Activated CD8-positive, alpha-beta memory T cell treated with anti-CD3 and anti-CD28 coated beads, Interleukin-2, amount 50 U/mL, for 48 hours (primary cell): Measurements from ENCODE around the gene ITGB1.

Experiments
- DNase-seq: peaks from one replicate; pipeline ENCODE4 v3.0.0-alpha.2; 2020

The ITGB1 gene

DNA sequence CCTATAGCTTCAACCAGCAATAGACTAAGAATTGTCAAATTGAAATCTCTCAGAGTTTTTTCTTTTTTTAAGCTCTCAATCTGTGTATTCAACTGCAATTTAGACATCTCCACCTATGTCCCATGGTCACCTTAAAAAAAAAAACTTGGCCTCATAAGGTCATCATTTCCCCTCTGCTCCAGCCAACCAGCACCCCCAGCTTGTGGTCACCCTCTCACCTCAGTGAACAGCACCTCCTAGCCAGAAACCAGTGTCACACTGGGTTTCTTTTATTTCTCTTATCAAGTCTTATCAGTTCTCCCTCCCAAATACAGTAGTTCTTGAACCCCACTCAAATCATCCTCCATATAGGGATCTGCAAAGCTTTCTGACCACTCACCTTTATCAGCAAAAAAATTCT is 4.0 kb downstream of the ITGB1 start:
- DNase-seq = no peak

DNA sequence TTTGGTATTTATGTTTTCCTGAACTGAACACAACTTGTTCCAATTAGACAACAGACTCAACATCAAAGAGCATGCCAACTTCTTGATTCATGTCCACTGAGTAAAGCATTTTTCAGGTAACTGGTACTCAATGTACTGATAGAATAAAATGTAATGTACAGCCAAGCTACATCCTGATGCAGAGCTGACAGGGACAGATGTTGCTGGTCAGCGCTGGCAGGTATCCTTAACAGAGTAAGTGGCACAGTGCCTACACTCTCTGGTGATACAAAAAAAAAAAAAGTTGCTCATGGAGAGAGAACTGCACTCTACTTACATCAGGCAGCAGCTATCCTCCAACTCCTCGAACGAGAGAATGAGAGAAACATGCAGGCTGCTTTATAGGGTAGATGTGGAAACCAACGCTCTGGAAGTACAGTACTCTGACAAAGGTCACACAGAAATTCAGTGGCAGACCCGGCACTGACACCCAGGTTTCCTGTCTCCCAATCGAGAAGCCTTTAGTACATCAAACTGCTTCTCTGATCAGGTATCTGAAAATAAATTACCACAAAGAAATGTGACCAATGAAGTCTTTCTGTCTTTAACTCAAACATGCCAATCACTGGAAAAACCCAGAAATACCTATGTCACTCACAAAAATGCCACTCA is 4.6 kb downstream of the ITGB1 start:
- no peak for DNase-seq

DNA sequence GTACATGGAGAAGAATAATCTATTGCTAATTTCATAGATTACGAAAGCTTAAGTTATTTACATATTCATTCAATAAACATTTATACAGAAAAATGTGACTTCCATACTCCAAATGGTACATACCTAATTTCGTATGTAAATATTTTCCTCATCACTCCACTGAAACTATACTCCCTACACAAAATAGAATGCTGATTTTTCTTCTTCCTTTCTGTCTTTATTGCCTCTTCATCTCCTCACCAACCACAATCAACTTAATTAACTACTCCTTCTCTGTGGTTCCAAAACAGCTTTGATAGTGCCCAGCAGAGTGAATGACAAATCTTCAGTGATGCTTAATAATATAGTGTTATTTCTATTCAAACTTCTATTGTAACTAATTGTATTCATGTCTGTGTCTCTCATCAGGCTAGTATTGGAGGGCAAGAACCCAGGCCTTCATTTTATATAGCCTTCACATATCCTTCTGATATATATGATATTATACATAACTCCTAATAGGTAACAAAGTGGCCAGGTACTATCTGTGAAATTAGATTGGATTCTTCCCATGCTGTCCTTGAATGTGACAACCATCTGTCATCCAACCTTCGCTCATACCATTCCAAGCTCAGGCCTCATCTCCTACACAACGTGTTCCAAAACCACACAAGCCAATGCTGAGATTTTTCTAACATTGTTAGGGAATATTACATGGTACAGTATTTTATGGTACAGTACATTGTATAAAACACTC is 5.3 kb downstream of the ITGB1 start:
- DNase-seq = no peak

DNA sequence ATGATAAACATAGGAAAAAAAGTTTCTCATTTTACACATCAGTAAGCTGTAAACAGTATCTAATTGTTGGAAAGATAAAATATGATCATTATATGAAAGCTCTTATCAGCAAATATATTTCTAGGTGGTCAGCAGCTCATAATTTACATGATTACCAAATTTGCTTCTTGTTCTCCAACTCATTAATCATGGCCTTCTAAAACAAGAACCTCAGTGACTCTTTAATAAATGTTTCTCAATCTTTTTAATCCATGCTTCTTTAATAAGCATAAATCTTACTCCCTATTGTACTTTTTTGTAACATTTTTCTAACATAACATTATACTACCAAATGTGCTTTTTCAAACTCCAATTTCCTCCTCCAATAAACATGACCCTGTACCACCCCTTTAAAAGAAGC is 5.9 kb downstream of the ITGB1 start:
- DNase-seq = no peak

DNA sequence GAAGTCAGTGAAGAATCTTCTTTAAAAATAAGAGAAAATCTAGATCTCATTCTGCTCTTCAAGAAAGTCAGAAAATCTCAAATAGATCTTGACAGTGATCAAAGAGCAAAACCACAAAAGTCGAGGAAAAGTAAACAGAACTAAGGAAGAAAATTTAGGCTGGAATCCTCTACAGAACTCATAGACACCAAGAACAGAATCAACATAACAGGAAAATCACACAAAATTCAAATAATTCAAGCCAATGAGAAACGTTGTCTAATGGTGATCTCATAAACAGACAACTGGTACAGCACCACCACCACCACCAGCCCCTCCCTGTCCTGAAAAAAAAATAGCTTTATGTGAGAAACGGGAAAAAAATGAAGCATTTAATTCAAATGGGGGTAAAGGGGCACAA is 6.9 kb downstream of the ITGB1 start:
- no peak for DNase-seq

DNA sequence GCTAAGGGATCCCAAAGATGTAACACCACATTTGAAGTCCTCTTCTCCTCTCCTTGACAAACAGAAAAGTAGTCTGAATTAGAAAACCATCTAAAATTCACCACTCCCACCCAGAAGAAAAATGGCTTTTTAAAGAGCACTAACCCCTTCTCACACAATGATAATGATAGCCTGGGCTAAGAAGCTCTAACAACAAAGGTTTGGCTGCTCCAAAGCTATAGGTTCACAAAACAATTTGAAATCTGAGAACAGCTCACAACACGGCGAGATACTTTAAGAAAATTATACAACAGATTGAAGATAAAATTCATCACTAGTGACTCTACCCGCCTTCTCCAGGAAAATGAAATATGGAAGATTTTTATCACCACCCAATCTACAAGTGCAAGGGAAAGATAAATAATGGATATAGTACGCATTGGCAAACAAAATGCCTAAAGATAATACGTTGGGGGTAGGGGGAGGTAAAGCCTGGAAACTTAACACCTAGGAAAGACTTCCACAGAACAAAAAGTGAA is 7.4 kb downstream of the ITGB1 start:
- DNase-seq = no peak

DNA sequence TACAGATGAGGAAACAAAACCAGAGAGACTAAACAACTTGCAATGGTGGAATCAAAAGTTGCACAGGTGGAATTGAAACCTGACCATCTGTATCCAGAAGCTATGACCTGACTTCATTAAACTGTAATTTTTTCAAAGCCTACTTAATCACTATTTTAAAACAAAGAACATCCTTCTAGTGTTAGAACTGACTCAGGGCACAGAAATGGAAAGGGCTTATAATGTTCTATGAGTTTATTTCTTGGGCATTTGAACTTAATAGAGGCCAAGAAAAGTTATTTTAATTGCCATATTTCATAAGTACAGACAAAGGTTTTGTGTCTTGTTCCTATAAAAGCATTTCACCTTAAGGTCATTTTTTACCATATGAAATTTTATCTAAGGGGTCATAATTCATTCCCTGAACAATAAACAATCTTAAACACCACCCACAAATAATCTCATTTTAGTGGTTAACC is 8.8 kb downstream of the ITGB1 start:
- DNase-seq = no peak

DNA sequence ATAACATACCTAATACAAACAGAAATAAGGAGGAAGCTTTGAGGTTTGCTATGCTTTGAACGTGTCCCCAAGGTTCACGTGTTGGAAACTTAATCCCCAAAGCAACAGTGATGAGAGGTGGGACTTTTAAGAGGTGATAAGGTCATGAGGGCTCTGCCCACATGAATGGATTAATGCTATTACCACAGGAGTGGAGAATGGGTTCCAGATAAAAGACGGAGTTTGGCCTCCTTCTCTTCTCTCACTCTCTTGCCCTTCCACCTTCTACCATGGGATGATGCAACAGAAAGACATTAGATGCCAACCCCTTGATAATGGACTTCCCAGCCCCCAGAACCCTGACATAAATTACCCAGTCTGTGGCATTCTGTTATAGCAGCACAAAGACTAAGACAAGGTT is 9.6 kb downstream of the ITGB1 start:
- no peak for DNase-seq

DNA sequence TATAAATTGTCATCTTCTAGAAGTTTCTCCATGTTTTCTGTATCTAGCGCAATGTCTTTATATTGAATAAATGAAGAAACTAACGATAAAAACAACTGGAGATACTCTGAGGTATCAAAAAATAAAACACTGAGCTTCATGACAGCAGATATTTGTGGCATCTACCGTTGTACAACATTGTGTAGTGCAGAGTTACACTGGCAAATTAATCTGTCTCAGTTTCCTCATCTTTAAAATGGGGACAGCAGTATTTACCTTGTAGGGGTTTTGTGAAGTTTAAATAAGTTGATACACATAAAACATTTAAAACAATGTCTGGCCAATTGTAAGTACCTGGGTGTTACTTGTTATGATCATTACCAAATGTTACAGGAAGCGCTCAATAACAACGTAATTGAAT is 10.4 kb downstream of the ITGB1 start:
- no peak for DNase-seq

DNA sequence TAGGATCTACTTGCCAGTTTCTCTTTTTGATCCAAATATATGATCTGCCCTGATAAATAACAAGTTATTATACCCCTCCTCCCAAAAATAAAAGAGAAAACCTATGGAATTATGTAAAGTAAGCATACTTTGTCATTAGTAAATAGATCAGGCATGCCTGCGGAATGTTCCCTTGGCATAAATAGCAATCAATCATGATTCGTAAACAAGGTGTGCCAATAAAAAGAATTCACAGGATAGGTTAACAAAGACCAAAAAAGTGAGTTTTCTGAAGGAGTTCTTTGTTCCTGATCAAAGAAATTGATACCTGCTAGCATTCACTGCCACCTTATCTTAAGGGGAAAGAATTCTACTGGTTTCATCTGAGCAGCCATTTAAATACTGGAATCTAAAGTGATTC is 11.9 kb downstream of the ITGB1 start:
- no peak for DNase-seq

DNA sequence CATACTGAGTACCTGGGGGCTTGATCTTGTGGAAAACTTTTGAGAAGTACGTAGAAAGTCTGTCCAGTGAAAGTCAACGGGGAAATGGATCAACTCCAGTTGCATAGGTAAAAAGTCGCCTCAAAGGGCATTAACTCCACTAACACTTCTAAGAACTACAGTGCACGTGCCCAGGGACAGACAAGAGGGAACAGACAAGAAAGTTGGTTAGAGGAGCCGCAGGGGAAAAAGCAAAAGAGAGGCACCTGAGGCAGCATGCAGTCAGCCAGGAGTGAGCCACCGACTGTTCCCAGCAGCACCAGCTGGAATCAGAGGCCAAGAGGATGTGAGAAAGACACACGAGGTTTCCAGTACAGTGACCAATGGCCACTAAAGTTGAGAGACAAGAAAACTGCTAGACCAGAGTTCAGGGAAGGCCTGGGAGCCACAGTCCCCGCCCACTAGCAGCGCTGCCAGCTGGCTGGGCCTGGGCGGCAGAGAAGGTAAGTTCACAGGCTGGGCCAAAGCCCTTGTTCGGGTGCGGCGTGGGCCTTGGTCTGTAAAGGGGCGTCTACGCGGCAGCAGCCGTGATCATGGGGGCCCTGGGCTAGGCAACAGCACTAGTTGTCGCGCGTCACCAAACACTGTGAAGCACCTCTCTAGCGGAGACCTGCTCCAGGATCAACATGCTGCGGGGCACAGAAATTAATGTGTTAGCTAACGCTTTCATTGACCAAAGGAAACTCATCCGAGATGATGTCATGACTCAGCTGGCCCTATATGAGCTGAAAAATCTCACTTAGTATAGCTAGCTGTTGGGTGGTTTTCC is 14.0 kb downstream of the ITGB1 start:
- DNase-seq = no peak

DNA sequence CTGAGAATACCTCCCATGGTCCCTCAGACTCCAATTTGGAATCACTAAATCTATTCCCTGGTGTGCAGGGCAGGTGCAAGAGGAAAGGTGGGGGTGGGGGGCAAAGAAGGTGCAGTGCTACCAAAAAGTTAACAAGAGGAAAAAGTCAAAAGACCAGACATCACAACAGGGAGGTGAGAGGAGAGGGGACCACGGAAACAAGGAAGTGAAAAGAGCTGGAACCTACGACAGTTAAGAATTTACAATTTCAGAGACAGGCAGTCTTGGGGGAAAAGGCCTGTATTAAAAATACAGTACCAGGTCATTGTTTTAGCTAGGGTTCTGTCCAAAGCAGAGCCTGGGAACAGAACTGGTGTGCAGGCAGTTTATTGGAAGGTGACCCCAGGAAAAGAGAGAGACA is 14.6 kb downstream of the ITGB1 start:
- DNase-seq = no peak

DNA sequence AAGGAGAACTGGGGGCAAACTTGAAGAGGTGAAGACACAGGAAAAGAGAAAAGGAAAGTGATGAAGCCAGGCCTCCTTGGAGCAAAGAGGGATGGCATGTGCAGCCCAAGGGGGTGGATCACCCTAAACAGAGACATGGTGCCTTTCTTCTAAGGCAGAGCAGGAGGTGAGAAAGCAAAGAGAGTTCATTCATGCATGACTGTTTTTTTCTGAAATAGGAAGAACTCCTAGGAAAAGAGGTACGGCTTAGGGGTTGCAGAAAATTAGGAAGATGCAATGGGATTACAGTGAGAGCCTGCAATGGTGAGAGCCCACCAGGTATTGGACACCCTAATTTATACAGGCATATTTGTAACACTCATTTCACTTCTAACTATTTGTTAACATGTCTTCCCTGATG is 15.9 kb downstream of the ITGB1 start:
- DNase-seq = no peak

DNA sequence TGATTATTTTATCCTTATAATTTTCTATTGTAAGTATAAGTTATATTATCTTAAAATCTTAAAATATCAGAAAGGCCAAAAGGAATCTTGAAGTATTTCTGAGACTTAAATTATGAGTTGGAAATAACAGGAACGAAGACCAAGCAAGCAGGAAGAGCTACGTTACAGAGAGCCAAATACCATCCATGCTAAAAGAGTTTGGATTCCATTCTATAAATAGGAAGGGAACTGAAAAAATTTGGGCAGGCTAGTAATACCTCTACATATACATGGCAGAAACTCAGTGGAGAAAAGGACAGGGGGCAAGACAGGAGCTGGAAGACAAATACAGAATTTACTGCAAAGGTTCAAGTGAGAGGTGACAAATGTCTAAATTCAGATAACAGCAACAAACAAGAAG is 16.7 kb downstream of the ITGB1 start:
- no peak for DNase-seq

DNA sequence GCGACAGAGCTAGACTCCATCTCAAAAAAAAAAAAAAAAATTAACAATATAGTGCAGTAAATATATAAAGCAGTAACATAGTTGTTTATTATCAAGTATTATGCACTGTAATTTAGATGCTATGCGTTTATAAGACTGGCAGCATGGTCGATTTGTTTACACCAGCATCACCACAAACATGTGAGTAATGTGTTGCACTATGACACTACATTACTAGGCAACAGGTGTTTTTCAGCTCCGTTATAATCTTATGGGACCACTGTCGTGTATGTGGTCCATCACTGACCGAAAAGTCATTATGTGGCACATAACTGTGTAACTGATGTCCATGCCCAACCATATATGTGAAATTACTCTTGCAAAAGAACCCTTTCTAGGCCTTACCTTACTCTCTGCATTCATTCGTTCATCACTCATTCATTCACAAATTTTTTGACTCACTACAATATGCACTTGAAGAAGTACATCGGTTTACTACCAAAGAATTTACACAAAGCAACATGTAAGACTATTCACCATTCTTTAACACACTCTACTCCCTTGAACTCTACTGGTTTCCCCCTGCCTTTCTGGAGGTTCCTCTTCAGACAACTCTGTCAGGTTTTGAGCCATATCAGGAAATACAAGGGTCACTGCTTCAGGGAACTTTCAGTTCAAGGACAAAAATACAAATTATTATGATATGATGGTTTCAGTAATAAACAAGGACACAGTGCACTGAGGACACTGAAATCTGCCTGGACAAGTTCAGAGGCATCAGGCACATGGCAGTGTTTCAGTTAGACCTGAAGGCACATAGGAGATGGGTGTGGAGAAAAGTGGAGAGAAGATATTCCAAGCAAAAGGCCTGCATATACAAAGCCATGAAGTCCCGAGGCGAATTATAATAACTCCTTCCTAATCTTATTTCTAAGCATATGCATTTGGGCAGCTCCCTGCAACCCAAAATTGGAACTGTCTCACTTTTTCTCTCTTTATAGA is 17.4 kb downstream of the ITGB1 start:
- no peak for DNase-seq

DNA sequence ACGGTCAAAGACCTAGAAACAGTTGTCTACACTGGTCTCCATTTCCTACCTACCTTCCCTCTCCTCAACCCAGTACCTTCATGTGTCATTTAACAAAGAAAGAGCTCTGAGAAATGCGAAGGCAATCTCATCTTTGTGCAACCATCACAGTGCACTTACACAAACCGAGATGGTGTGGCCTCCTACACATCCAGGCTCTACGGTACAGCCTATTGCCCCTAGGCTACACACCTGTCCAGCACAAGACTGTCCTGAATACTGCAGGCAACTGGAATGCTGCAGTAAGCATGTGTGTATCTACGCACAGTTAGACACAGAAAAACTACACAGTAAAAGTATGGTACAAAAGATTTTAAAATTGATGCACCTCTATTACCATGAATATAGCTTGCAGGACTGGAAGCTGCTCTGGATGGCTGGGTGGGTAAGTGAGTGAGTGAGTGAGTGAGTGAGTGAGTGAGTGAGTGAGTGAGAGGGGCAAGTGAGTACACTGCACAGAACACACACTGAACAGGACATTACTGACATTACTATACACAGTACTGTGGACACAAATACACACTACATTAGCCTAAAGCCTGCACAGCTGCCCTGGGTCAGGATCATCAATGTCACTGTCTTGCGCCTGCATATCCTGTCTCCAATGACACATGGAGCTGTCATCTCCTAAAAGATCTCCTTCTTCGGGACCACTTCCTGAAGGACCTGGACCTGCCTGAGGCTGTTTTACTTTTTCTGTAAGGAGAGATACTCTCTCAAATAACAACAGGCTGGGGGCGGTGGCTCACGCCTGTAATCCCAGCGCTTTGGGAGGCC is 18.5 kb downstream of the ITGB1 start:
- no peak for DNase-seq

DNA sequence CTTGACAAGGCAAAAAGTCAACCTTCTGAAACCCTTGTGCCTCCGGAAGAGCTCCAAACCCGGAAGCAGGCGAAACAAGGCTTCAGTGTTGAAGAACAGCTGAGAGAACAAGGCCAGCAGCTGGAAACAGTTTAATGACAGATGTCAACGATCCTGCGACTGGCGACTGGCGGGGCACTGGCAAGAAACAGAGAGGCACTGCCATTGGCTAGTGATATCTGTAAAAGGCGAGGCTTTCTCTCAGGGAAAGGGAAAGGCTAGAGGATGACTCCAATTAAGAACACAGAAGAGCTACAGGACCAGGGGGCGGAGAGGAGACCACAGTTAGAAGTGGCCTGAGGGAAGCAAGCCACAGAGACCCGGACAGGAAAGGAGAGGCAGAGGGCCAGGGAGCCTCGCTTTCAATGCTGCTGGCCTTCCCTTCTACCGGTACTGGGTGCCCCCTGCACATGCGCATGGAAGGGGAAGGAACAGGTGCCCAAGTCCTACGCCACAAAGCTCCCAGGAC is 19.4 kb downstream of the ITGB1 start:
- no peak for DNase-seq

DNA sequence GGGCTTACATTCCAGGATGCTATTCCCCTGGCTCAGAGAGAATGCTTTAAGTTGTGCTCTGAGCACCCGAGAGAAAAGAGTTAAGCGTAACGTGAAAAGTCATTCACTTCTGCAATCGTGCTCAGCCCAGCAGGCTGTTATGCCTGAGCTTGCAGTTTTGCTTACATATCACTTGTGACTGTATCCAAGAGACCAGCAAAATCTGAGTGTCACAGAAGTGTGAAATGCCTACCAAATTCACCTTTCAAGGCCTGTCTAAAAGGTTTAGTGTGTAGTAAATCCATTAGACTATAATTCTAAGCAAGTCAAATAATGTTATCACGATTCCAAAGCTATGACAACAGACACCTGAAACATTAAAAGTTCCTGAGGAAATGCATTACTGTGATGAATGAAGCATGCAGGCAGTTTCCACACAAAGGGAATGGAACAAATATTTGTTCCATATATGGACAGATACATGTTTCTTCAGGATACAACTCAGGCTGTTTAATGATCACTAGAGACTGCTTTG is 20.1 kb downstream of the ITGB1 start:
- no peak for DNase-seq

DNA sequence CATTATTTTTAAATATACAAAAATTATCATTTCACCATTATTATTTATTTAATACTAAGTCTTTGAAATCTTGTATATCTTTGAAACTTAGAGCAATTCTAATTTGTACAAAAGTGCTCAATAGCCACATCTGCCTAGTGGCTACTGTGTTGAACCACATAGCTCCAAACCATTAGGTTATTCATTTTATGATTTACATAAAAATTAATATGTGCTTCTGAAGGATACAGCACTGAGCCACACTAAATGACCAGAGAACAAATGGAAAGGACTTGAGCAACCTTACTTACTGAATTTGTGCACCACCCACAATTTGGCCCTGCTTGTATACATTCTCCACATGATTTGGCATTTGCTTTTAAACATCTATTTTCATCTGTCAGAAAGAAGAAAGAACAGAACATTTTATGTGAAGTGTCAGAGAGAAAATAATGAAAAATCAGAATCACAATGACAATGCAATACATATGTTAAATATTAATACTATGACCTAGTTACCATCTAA is 25.8 kb downstream of the ITGB1 start:
- no peak for DNase-seq

DNA sequence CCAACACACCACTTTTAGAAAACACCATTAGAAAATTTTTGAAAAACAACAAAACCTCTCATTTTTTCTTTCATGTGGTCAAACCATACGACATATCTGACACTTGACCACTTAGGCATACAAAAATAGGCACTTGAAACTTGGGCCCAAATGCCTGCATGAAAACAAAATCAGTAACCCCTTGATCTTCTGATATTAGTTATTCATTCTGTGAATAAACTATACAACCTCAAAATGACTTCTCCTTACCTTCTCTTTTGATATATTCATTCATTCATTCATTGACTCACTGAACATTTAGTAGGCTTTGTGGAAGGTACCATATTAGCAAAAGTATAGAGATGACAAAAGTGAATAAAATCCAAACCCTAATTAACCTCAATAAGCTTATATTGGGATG is 26.4 kb downstream of the ITGB1 start:
- DNase-seq = no peak

DNA sequence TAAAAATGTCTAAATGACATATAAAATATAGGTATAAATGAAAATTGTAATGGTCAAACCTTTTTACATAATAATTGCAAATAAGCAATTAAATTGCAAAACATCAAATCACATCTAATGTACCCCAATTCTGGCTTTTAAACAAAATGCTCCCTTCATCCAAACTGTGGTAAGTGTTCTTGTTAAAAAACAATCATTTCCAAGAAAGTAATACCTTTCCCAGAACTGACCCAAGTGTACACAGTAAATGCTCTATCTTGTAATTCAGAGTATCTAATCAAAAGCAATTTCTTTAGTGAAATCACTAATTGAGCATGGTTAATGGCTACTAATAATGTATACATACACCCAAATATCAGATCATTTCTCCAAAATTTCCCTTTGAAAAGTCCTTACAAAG is 28.0 kb downstream of the ITGB1 start:
- DNase-seq = no peak
